Fibroblast of lung (primary cell): ENCODE measurements around the gene BSND. TPM values are rescaled to one million over a fixed set of nuclear protein-coding genes. Genes with fewer than 3 reads are reported as not detected.

ENCODE experiments used
- DNase-seq, 2 donors: peaks; one replicate each; pipeline versions ENCODE4 v3.0.0 to v3.0.0-alpha.2; 2010; ENCODE audit warnings: low read depth in 2 of 2
- H2AFZ ChIP-seq: 2 replicates; pipeline ENCODE4 v1.5.1; 2012; ENCODE audit warnings: low read length, control low read depth, inconsistent platforms
- H3K27ac ChIP-seq: 2 replicates; pipeline ENCODE4 v1.5.1; 2011; ENCODE audit warnings: low read length, control low read depth; ENCODE audit not compliant: insufficient read depth
- H3K27me3 ChIP-seq: 2 replicates; pipeline ENCODE4 v1.5.1; 2011; ENCODE audit warnings: mild to moderate bottlenecking, low read length; ENCODE audit not compliant: control insufficient read depth, insufficient read depth
- H3K36me3 ChIP-seq: 2 replicates; pipeline ENCODE4 v1.5.1; 2011; ENCODE audit warnings: low read length; ENCODE audit not compliant: control insufficient read depth, insufficient read depth
- H3K4me1 ChIP-seq: 2 replicates; pipeline ENCODE4 v1.5.1; 2011; ENCODE audit warnings: low read length; ENCODE audit not compliant: control insufficient read depth, insufficient read depth; ENCODE audit errors: extremely low read depth
- H3K4me2 ChIP-seq: 2 replicates; pipeline ENCODE4 v1.5.1; 2011; ENCODE audit warnings: low read length, control low read depth; ENCODE audit not compliant: insufficient read depth; ENCODE audit errors: extremely low read depth
- H3K4me3 ChIP-seq, 4 experiments: fragments of 200-600 bp in 1 of 4; sonication (generic) in 1 of 4; replicated peaks in 1 of 4; 2 replicates each; pipeline ENCODE4 v1.5.1; 2011 to 2016; ENCODE audit warnings: low read length in 4 of 4, low read depth in 3 of 4, mild to moderate bottlenecking in 3 of 4, control low read depth in 2 of 4, inconsistent platforms in 1 of 4, mixed read lengths in 1 of 4; ENCODE audit not compliant: insufficient read depth in 1 of 4; ENCODE audit errors: control extremely low read depth in 1 of 4
- H3K79me2 ChIP-seq: 2 replicates; pipeline ENCODE4 v1.5.1; 2012; ENCODE audit warnings: mild to moderate bottlenecking, low read length, inconsistent platforms; ENCODE audit not compliant: control insufficient read depth, insufficient read depth
- H3K9ac ChIP-seq: 2 replicates; pipeline ENCODE4 v1.5.1; 2011; ENCODE audit warnings: mild to moderate bottlenecking, low read length, control low read depth; ENCODE audit not compliant: insufficient read depth
- H3K9me3 ChIP-seq: 2 replicates; pipeline ENCODE4 v1.5.1; 2012; ENCODE audit warnings: low read depth, low read length; ENCODE audit not compliant: control insufficient read depth, insufficient read depth
- H4K20me1 ChIP-seq: 2 replicates; pipeline ENCODE4 v1.5.1; 2011; ENCODE audit warnings: low read length; ENCODE audit not compliant: control insufficient read depth, insufficient read depth; ENCODE audit errors: extremely low read depth
- CTCF ChIP-seq, 2 donors: IDR thresholded peaks in 1 of 2; conservative IDR thresholded peaks in 1 of 2; 1 replicate in 1 of 2; 2 replicates in 1 of 2; pipeline ENCODE4 v1.5.1; 2011 to 2012; ENCODE audit warnings: low read length in 2 of 2, control low read depth in 1 of 2, inconsistent platforms in 1 of 2, low read depth in 1 of 2, mild to moderate bottlenecking in 1 of 2
- EZH2 ChIP-seq: IDR thresholded peaks from 2 replicates; pipeline ENCODE4 v1.5.1; 2012; ENCODE audit warnings: low read length, control low read depth, mild to moderate bottlenecking; ENCODE audit errors: missing control alignments
- polyA plus RNA-seq, 2 donors: library from polyadenylated mRNA; depleted of rRNA in 1 of 2; stranded (reverse) in 1 of 2; unstranded in 1 of 2; fragments of >200 nt; gene quantifications; 2 replicates each; pipeline ENCODE4 v1.2.1, GENCODE V29; 2011 to 2012; ENCODE audit warnings: missing spikeins in 1 of 2
- total RNA-seq: library from RNA; depleted of rRNA; stranded (reverse); fragments of >200 nt; gene quantifications from 2 replicates; pipeline ENCODE4 v1.2.1, GENCODE V29; 2014

Gene BSND
- total and polyA plus RNA-seq, 2 donors (not counting 1 experiment from before 2014, with no cell fraction given), result not detected

GRCh38 chr1:55054396-55054795 is 55.7 kb downstream of the BSND start:
- Histone ChIP-seq H3K4me2 (no peak overlapping the region), H3K9ac (no peak overlapping the region), H3K9me3 (no peaks in the 10 kb centered on the region), H3K79me2 (no peaks in the 10 kb centered on the region), H3K36me3 (no peaks in the 10 kb centered on the region), H3K4me1 (no peaks in the 10 kb centered on the region), H3K27ac (no peak overlapping the region), H2AFZ (no peak overlapping the region), H4K20me1 (no peaks in the 10 kb centered on the region), H3K27me3 (peaks cover 2% of the 10 kb centered on the region), H3K4me3 (no peak overlapping the region)
- TF ChIP-seq EZH2, result no peak
- no peak for TF ChIP-seq CTCF (conservative IDR thresholded peaks at IDR 0.05 in 1 of 2, IDR thresholded peaks at IDR 0.05 in 1 of 2; ENCODE audit: low read depth in 1 of 2, low read length in 2 of 2)
- DNase-seq, result no peak

- Histone ChIP-seq H3K4me3 (no peak overlapping the region), H3K9ac (no peak overlapping the region), H3K4me1 (no peaks in the 10 kb centered on the region), H2AFZ (no peak overlapping the region), H3K36me3 (no peaks in the 10 kb centered on the region), H3K4me2 (no peak overlapping the region), H3K9me3 (no peaks in the 10 kb centered on the region), H4K20me1 (no peaks in the 10 kb centered on the region), H3K27me3 (peaks cover 2% of the 10 kb centered on the region), H3K79me2 (no peaks in the 10 kb centered on the region), H3K27ac (no peak overlapping the region)
- no peak for DNase-seq
- TF ChIP-seq EZH2, result no peak
- TF ChIP-seq CTCF (conservative IDR thresholded peaks at IDR 0.05 in 1 of 2, IDR thresholded peaks at IDR 0.05 in 1 of 2; ENCODE audit: low read depth in 1 of 2, low read length in 2 of 2), result no peak
Observed at GRCh38 chr1:55055084-55055882, 56.5 kb downstream of the BSND start.

- Histone ChIP-seq H3K27ac (no peak overlapping the region), H3K4me3 (no peak overlapping the region), H3K4me2 (no peak overlapping the region), H3K27me3 (peaks cover 2% of the 10 kb centered on the region), H3K9ac (no peak overlapping the region), H3K36me3 (no peaks in the 10 kb centered on the region), H2AFZ (no peak overlapping the region), H4K20me1 (no peaks in the 10 kb centered on the region), H3K4me1 (no peaks in the 10 kb centered on the region), H3K9me3 (no peaks in the 10 kb centered on the region), H3K79me2 (no peaks in the 10 kb centered on the region)
- TF ChIP-seq CTCF (conservative IDR thresholded peaks at IDR 0.05 in 1 of 2, IDR thresholded peaks at IDR 0.05 in 1 of 2; ENCODE audit: low read depth in 1 of 2, low read length in 2 of 2) (no peak), EZH2 (no peak)
- no peak for DNase-seq
Observed at GRCh38 chr1:55055951-55056631, 57.4 kb downstream of the BSND start.
